ENCODE measurements around the gene TMEM266. TPM values are rescaled to one million over a fixed set of nuclear protein-coding genes. Genes with fewer than 3 reads are reported as not detected.
A peak's percentile ranks its signal among the peaks of the same experiment; 100 is the strongest.
"Not testable (repeated sequence)": the region's sequence is repeated elsewhere in the genome, so short reads cannot be mapped to it uniquely, and the experiment has no call there.

The TMEM266 gene, protein sequence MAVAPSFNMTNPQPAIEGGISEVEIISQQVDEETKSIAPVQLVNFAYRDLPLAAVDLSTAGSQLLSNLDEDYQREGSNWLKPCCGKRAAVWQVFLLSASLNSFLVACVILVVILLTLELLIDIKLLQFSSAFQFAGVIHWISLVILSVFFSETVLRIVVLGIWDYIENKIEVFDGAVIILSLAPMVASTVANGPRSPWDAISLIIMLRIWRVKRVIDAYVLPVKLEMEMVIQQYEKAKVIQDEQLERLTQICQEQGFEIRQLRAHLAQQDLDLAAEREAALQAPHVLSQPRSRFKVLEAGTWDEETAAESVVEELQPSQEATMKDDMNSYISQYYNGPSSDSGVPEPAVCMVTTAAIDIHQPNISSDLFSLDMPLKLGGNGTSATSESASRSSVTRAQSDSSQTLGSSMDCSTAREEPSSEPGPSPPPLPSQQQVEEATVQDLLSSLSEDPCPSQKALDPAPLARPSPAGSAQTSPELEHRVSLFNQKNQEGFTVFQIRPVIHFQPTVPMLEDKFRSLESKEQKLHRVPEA
- 0.05 and 0.10 TPM in 2 replicates for total RNA-seq (2014; rRNA removed; shearing (Covaris generic))

DNA sequence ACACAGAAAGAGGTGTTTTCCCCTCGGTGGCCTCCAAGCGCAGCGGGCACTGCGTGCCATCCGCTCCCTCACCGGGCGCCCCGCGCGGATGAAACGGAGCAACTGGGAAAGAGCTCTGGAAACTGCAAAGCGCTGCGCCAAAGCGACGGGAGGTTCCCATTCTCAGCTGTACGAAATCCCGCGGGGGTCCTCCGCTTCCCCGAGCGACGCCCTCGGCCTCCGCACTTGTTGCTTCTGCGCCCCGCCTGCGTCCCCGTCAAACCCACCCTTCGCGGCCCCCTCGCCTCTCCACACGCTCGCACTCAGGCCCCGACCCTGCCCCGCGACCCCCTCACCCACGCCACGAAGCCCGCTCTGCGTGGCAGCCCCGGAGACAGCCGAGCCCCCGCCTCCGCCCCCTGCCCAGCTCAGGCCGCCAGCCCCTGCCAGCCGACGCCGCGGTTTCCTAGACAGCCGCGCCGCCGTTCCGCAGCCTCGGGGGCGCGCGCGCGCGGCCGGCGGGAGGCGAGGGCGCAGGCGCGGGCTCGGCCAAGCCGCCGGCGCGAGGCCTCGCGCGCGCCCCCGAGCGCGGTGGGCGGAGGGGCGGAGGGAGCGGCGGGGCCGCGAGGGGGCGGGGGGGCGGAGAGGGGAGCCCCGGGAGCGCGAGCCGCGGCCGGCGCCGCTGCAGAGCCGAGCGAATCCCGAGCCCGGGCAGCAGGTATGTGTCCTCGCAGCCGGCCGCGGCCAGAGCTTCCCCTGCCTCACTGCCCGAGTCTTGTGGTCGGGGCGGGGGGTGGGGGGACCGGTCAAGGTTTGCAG, at the start of gene TMEM266:
TMEM266 (plus strand) TSS at position 666 of the 798 bp plus-strand sequence. CDS start 74,279 bp downstream, outside the sequence.
- peaks cover 4% of the 10 kb centered on the region for H3K4me1 ChIP-seq
- no peaks in the 10 kb centered on the region for H3K36me3 ChIP-seq
- peaks cover 12% of the 10 kb centered on the region for H3K27me3 ChIP-seq
- peak; percentile 29 to 58 for DNase-seq
- peak within 1 kb of the TSS; percentile 70 for H3K4me3 ChIP-seq
- no peak within 1 kb of the TSS for H3K27ac ChIP-seq
- no peaks in the 10 kb centered on the region for H3K9me3 ChIP-seq (replicated peaks)

DNA sequence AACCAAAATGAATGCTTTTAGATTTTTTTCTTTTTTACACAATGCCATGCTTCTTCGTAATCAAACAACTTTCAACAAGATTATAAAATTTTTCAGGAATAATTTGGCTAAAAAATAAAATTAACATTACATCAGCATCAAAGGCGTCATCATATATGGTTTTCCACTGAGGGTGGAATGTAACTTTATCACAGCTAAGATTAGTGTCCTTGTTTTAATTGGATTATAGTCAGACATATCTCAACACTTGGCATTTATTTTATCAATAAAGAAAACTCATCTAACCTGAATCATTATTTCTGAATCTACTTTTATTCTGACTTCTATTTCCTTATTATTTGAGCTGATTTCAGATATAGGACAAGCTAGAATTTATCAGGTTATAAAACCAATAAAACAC, 49.2 kb upstream of the TMEM266 start:
- Histone ChIP-seq H3K36me3 (no peaks in the 10 kb centered on the region), H3K27me3 (no peaks in the 10 kb centered on the region), H3K4me1 (no peaks in the 10 kb centered on the region), H3K27ac (no peak overlapping the region), H3K4me3 (no peak overlapping the region), H3K9me3 (replicated peaks) (no peaks in the 10 kb centered on the region)
- no peak for DNase-seq

DNA sequence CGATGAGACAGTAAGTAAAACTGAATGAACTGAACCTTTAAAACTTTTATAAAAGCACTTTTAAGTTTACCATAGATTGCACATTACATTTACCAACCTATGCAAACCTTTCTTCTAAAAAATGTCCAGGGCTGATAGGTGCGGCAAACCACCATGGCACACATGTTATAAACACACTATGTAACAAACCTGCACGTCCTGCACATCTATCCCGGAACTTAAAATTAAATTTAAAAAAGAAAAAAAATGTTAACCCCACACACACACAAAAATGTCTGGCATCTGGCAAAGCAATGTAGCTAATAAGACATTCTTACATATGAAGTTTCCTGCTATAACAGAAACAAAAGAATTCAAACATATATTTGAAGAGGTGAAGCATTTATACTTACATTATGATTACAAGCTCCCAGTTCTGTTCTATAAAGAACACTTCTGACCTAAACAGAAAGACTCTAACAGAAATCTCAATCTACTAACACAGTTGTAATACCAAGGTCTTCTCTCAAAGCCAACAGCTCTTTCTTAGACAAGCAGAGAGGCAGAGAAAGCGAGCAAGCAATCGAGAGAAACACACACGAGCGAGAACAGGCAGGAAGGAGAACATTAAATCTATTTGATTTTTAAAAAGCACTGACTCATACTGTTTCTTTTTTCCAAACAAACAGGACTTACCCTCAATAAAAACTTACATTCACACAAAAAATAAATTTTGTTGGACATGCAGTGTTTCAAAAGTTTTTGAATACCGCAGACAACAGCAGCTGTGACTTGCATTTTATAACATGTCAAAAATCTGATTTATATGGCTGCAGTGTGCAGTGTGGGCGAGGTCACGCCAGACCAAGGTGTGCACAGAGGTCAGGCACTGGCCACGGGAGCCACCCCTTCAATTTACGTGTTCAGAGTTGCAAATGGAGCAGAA, 47.9 kb upstream of the TMEM266 start, which contains the start of gene NRG4:
NRG4 (minus strand) TSS at position 798 of the 925 bp plus-strand sequence. CDS start 1,194 bp downstream, outside the sequence.
- Histone ChIP-seq H3K4me1 (no peaks in the 10 kb centered on the region), H3K9me3 (replicated peaks) (peaks cover 3% of the 10 kb centered on the region; the same call in 1 of the 2 replicates), H3K27me3 (no peaks in the 10 kb centered on the region), H3K4me3 (peak within 1 kb of the TSS; percentile 45), H3K36me3 (no peaks in the 10 kb centered on the region), H3K27ac (no peak within 1 kb of the TSS; the same call in 1 of the 2 replicates)
- peak in 1 of 2 experiments; percentile 34 for DNase-seq

DNA sequence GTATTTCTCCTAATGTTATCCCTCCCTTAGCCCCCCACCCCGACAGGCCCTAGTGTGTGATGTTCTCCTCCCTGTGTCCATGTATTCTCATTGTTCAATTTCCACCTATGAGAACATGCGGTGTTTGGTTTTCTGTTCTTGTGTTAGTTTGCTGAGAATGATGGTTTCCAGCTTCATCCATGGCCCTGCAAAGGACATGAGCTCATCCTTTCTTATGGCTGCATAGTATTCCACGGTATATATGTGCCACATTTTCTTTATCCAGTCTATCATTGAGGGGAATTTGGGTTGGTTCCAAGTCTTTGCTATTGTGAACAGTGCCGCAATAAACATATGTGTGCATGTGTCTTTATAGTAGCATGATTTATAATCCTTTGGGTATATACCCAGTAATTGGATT, 46.3 kb upstream of the TMEM266 start:
- not testable (repeated sequence) for H3K27ac ChIP-seq; H3K36me3 ChIP-seq; H3K4me3 ChIP-seq; H3K27me3 ChIP-seq; H3K4me1 ChIP-seq; DNase-seq; H3K9me3 ChIP-seq (replicated peaks)

DNA sequence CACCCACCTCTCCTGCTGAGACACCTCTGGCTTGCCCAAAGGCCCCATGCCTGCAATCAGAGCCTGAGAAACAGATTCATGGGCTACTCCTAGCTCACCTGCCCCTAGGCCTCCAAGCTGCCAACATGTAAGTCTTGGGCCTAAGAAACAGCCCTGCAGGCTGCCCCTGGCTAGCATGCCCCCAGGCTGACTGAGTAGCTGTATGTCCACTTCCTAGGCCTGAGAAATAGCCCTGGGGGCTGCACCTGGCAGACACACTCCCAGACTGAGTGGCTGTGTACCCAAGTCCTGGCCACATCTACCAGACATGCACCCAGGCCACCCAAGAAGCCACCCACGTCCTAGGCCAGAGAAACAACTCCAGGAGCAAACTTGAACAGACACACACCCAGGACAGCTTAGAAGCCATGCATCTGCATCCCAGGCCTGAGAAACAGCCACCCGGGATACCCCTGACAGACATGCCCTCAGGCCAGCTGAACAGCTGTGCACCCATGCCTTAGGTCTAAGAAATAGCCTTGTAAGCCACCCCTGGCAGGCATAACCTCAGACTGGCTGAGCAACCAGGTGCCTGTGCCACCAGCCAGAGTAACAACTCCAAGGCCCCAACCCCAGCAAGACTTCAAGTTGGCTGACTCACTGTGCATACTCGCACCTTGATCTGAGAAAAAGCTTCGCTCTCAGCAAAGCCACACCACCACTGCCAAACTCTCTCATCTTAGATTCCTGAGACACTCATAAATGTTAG, 35.6 kb upstream of the TMEM266 start:
- peak; percentile 65 for DNase-seq
- Histone ChIP-seq H3K36me3 (no peaks in the 10 kb centered on the region), H3K9me3 (replicated peaks) (0 out of 2 replicates have a peak, but pooled peaks cover 3% of the 10 kb centered on the region), H3K27ac (no peak overlapping the region; the same call in 1 of the 2 replicates), H3K27me3 (no peaks in the 10 kb centered on the region), H3K4me3 (no peak overlapping the region), H3K4me1 (peaks cover 5% of the 10 kb centered on the region; the same call in 1 of the 2 replicates)

DNA sequence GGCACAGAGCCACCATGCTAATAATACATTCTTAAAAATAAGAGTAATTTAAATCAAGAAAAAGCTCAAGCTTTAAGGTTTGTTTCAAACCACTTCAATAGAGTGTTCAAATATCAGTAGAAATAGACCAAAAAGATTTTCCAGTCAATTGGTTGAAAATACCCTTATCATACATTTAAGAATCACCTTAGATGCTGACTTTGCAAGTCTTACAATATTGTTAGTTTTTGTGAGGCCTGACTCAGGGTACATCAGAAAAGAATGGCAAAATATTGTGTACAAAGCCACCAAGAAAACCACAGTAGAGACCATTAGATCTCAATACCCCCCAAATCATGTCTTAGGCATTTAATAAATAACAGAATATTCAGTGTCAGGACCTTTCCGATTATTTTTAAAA, 27.7 kb upstream of the TMEM266 start:
- H3K27ac ChIP-seq = no peak overlapping the region
- H3K36me3 ChIP-seq = no peaks in the 10 kb centered on the region
- H3K4me1 ChIP-seq = no peaks in the 10 kb centered on the region
- no peak for DNase-seq
- H3K4me3 ChIP-seq = no peak overlapping the region
- H3K27me3 ChIP-seq = no peaks in the 10 kb centered on the region
- H3K9me3 ChIP-seq (replicated peaks) = no peaks in the 10 kb centered on the region

DNA sequence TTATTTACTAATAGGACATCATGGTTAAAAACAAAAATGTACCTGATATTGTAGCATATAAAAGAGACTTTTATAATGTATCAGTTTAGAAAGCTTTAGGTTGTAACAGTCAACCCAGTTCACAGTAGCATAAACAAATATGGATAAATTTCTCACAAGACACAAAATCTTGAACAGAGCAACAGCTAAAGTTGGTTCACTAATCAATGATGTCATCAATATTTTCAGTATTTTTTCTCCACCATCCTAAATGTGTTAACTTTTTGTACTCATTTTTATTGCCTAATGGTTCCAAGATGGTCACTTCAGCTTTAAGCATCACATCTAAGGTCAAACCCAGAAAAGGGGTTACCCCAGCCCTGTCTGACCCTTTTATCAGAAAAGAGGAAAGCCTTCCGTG, 26.3 kb upstream of the TMEM266 start:
- Histone ChIP-seq H3K27ac (no peak overlapping the region), H3K4me1 (no peaks in the 10 kb centered on the region), H3K27me3 (no peaks in the 10 kb centered on the region), H3K4me3 (no peak overlapping the region), H3K9me3 (replicated peaks) (no peaks in the 10 kb centered on the region), H3K36me3 (no peaks in the 10 kb centered on the region)
- no peak for DNase-seq

DNA sequence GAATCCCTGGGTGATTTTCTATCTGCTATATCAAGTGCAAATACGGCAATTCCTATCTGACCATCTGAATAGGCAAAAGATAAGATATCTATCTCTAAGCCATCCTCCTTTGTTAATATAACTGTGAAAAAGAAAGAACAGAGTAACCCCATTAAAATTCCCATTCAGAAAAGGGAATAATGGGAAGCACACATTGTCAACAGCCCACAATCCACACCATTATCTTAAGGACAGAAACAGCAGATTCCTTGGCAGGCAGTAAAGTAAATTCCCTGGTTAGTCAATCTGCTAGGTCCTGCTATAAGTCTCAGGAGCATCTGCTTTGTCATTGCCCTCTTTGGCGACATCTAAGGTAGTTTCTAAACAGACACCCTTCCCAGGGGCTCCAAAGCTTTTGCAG, 25.7 kb upstream of the TMEM266 start:
- Histone ChIP-seq H3K9me3 (replicated peaks) (no peaks in the 10 kb centered on the region), H3K36me3 (no peaks in the 10 kb centered on the region), H3K4me1 (no peaks in the 10 kb centered on the region), H3K27ac (no peak overlapping the region), H3K27me3 (no peaks in the 10 kb centered on the region), H3K4me3 (no peak overlapping the region)
- DNase-seq = no peak

DNA sequence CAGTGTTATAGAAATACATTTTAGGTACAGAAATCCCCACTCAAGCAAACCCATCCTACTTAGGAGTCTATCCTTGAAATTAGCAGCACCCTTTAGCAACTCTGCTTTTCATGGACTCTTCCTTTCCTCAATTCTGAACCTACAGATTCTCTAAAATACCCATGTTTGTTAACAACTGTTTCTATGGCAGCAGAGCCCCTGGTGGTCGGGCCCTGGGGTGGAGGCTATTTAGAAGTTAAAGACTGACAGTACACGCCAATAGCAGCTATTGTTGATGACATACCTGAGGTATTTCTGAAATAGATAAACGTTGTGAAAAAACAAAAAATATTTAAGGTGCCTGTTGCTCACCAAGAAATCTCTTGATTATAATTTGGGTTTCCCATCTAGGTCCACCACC, 24.2 kb upstream of the TMEM266 start:
- Histone ChIP-seq H3K4me3 (no peak overlapping the region), H3K36me3 (no peaks in the 10 kb centered on the region), H3K9me3 (replicated peaks) (no peaks in the 10 kb centered on the region), H3K4me1 (no peaks in the 10 kb centered on the region), H3K27me3 (no peaks in the 10 kb centered on the region), H3K27ac (no peak overlapping the region)
- DNase-seq = no peak

DNA sequence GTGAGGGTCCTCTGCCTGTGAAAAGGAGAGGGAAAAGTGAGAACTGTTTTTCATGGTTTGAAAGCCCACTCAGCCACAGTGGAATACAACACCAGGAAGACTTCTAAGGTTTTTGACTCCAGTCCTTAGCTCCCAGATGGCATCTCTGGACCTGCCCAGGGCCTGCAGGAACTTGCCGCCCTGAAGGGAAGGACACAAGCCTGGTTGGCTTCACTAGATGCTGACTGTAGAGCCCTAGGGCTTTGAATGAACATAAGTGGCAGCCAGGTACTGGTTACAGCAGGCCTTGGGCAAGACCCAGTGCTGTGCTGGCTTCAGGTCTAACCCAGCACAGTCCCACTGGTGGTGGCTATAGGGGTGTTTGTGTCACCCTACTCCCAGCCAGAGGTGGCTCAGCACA, 21.3 kb upstream of the TMEM266 start:
- no peak overlapping the region for H3K27ac ChIP-seq
- H3K27me3 ChIP-seq = no peaks in the 10 kb centered on the region
- H3K4me1 ChIP-seq = no peaks in the 10 kb centered on the region
- H3K4me3 ChIP-seq = no peak overlapping the region
- H3K9me3 ChIP-seq (replicated peaks) = no peaks in the 10 kb centered on the region
- H3K36me3 ChIP-seq = no peaks in the 10 kb centered on the region
- no peak for DNase-seq

DNA sequence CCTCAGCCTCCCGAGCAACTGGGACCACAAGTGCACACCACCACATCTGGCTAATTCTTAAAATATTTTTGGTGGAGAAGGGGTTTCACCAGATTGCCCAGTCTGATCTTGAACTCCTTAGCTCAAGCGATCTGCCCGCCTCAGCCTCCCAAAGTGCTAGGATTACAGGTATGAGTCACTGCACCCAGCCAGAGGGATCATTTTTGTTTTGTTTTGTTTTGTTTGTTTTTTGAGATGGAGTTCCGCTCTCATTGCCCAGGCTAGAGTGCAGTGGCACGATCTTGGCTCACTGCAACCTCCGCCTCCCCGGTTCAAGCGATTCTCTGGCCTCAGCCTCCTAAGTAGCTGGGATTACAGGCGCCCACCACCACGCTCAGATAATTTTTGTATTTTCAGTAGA, 5.6 kb upstream of the TMEM266 start:
- H3K36me3 ChIP-seq; H3K27me3 ChIP-seq; H3K4me3 ChIP-seq; H3K27ac ChIP-seq; H3K9me3 ChIP-seq (replicated peaks); H3K4me1 ChIP-seq; DNase-seq: not testable (repeated sequence)

DNA sequence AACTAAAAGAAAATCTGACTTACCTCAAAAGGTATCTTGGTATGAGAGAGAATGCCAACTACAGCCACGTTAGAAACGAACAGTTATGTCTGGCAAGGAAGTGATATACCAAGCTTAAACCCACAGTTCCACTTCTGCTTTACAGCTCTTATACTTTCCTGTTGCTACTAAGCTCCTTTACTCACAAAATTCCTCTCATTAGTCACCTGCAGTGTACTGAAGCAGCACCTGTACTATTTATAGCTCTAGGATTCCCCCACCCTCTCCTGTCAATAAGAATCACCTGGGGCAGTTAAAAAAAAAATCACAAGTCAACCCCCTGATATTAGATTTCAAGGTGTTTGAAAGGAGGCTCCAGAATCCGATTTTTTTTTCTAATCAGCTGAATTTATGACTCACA, 2.9 kb upstream of the TMEM266 start:
- Histone ChIP-seq H3K27ac (no peak overlapping the region), H3K4me1 (no peaks in the 10 kb centered on the region; the same call in 1 of the 2 replicates), H3K27me3 (peaks cover 12% of the 10 kb centered on the region)

DNA sequence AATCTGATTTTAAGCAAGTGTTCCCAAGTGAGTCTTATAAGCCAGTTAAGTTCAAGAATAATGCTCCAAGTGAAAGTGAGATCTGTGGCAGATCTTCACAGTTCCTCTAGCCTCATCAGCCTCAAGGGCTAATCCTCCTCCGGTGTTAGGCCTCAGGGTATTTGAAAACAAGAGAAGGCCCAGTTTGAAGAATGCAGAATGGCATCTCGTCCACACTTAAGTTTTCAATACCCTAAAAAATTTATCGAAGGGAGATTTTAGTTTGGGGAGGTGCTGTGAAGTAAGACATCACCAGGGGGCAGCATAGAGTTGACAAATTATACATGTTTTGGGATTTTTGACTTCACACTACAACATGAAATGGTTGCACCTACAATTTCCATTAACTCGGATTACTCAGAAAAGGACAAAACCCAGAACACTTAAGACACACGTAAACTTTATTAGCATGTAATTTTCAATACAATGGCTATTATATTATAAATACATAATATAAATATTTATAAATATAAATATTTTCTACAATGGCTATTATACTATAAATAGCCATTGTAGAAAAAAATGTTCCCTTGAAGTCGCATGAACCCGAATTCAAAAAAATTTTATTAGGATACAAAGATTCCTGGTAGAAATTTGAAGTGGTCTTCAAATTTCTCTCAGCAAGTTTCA, 2.3 kb upstream of the TMEM266 start:
- DNase-seq = peak; percentile 18 to 73
- no peaks in the 10 kb centered on the region for H3K36me3 ChIP-seq
- peaks cover 12% of the 10 kb centered on the region for H3K27me3 ChIP-seq
- H3K4me3 ChIP-seq = no peak overlapping the region
- H3K27ac ChIP-seq = no peak overlapping the region
- H3K4me1 ChIP-seq = no peaks in the 10 kb centered on the region; the same call in 1 of the 2 replicates
- no peaks in the 10 kb centered on the region for H3K9me3 ChIP-seq (replicated peaks)

More for the DNA sequence above, 2.9 kb upstream of the TMEM266 start:
- Histone ChIP-seq H3K36me3 (no peaks in the 10 kb centered on the region), H3K9me3 (replicated peaks) (no peaks in the 10 kb centered on the region), H3K4me3 (no peak overlapping the region)
- DNase-seq = no peak
